PC-9 (cell line): ENCODE results near the gene SH3PXD2A. TPM values are rescaled to one million over a fixed set of nuclear protein-coding genes. Genes with fewer than 3 reads are reported as not detected.

Experiments used
- BruUV-seq: library from RNA; stranded (reverse); fragments of 400-500 nt; replicated peaks from 2 replicates; lab custom pipeline; 2021; lab: Mats Ljungman, UMichigan
- CTCF ChIA-PET: fragments of 300-600 bp; sonication (Branson Sonifier 250); formaldehyde crosslinking; loops from one replicate; lab custom pipeline; 2022; ENCODE audit warnings: antibody characterized with exemption; lab: Charles Lee
- POLR2A ChIA-PET: fragments of 300-600 bp; sonication (Branson Sonifier 250); formaldehyde crosslinking; loops from one replicate; lab custom pipeline; 2022; ENCODE audit warnings: antibody characterized with exemption; ENCODE audit not compliant: unreplicated experiment; lab: Charles Lee
- DNase-seq, 2 experiments: peaks; one replicate each; pipeline versions ENCODE4 v3.0.0 to v3.0.0-alpha.2; 2015 to 2022; ENCODE audit warnings: mixed read lengths in 1 of 2
- H2AFZ ChIP-seq: fragments of 200-600 bp; sonication (generic); 2 replicates; pipeline ENCODE4 v1.8.1; 2017; ENCODE audit warnings: antibody characterized with exemption
- H3F3A ChIP-seq: fragments of 200-600 bp; sonication (generic); 2 replicates; pipeline ENCODE4 v1.8.1; 2017; ENCODE audit warnings: antibody characterized with exemption, mild to moderate bottlenecking, low read depth; ENCODE audit not compliant: insufficient read depth
- H3K27ac ChIP-seq: fragments of 200-600 bp; sonication (generic); 2 replicates; pipeline ENCODE4 v1.6.1; 2016; ENCODE audit warnings: mixed run types
- H3K27me3 ChIP-seq: fragments of 200-600 bp; sonication (generic); 2 replicates; pipeline ENCODE4 v1.6.1; 2016; ENCODE audit warnings: low read depth, mixed run types; ENCODE audit not compliant: insufficient read depth
- H3K36me3 ChIP-seq: fragments of 200-600 bp; sonication (generic); 2 replicates; pipeline ENCODE4 v1.6.1; 2016; ENCODE audit warnings: low read depth, mixed run types
- H3K4me1 ChIP-seq: fragments of 200-600 bp; sonication (generic); replicated peaks from 2 replicates; pipeline ENCODE4 v1.6.1; 2016; ENCODE audit warnings: mixed run types; ENCODE audit not compliant: insufficient read depth
- H3K4me2 ChIP-seq: fragments of 200-600 bp; sonication (generic); 2 replicates; pipeline ENCODE4 v1.6.1; 2017; ENCODE audit warnings: mixed run types
- H3K4me3 ChIP-seq: fragments of 200-600 bp; sonication (generic); 2 replicates; pipeline ENCODE4 v1.6.1; 2016; ENCODE audit warnings: mixed run types
- H3K79me2 ChIP-seq: fragments of 200-600 bp; sonication (generic); 2 replicates; pipeline ENCODE4 v1.6.1; 2017; ENCODE audit warnings: low read depth, mixed run types
- H3K9me2 ChIP-seq: fragments of 200-600 bp; sonication (generic); 2 replicates; pipeline ENCODE4 v1.8.1; 2017; ENCODE audit warnings: mild to moderate bottlenecking; ENCODE audit not compliant: insufficient read depth
- H3K9me3 ChIP-seq: fragments of 200-600 bp; sonication (generic); 2 replicates; pipeline ENCODE4 v1.8.1; 2016; ENCODE audit warnings: low read depth; ENCODE audit not compliant: insufficient read depth
- H4K20me1 ChIP-seq: fragments of 200-600 bp; sonication (generic); 2 replicates; pipeline ENCODE4 v1.8.1; 2017; ENCODE audit not compliant: insufficient read depth
- CTCF ChIP-seq: fragments of 200-600 bp; sonication (generic); conservative IDR thresholded peaks from 2 replicates; pipeline ENCODE4 v1.6.1; 2017; ENCODE audit warnings: mixed run types, antibody characterized with exemption, mild to moderate bottlenecking, moderate library complexity
- EZH2 ChIP-seq: fragments of 200-600 bp; sonication (generic); IDR thresholded peaks from 2 replicates; pipeline ENCODE4 v1.8.0; 2017; ENCODE audit warnings: antibody characterized with exemption, low read depth
- intact Hi-C: fragments of 100-400 bp; cut with micrococcal nuclease; formaldehyde crosslinking; loops from one replicate; pipeline ENCODE4 v1.10.0; 2022; ENCODE audit not compliant: unreplicated experiment
- total RNA-seq: library from RNA; stranded (reverse); gene quantifications from 2 replicates; pipeline ENCODE4 v1.2.3, GENCODE V29; 2021

The SH3PXD2A gene
- total RNA-seq, 1 experiment from 2014 or later = 12.5 TPM

GRCh38 chr10:103752680-103753248, 102.6 kb downstream of the SH3PXD2A start:
- Histone ChIP-seq H3K4me1 (peaks cover 26% of the 10 kb centered on the region), H3K9me3 (peaks cover 7% of the 10 kb centered on the region), H3F3A (peaks cover 18% of the 10 kb centered on the region; the same call in 1 of the 2 replicates), H3K36me3 (peaks cover 5% of the 10 kb centered on the region), H3K4me2 (no peak overlapping the region), H3K4me3 (no peak overlapping the region), H2AFZ (no peak overlapping the region), H3K27me3 (no peaks in the 10 kb centered on the region), H3K27ac (no peak overlapping the region), H3K9me2 (no peaks in the 10 kb centered on the region), H4K20me1 (no peaks in the 10 kb centered on the region), H3K79me2 (no peaks in the 10 kb centered on the region)
- no peak for DNase-seq
- intact Hi-C loops = no loop called here
- CTCF ChIA-PET = no interaction called here
- TF ChIP-seq EZH2 (no peak), CTCF (peak; percentile 93)
- no TSS peak for BruUV-seq
- POLR2A ChIA-PET = no interaction called here

- H3K9me2 ChIP-seq = no peaks in the 10 kb centered on the region
- H3K4me1 ChIP-seq = peaks cover 26% of the 10 kb centered on the region
- CTCF ChIA-PET = no interaction called here
- H3K4me2 ChIP-seq = no peak overlapping the region
- peaks cover 7% of the 10 kb centered on the region for H3K9me3 ChIP-seq
- BruUV-seq = no TSS peak
- H3K27me3 ChIP-seq = no peaks in the 10 kb centered on the region
- H4K20me1 ChIP-seq = no peaks in the 10 kb centered on the region
- no peak overlapping the region for H2AFZ ChIP-seq
- peaks cover 13% of the 10 kb centered on the region; the same call in 1 of the 2 replicates for H3F3A ChIP-seq
- no peaks in the 10 kb centered on the region for H3K79me2 ChIP-seq
- H3K36me3 ChIP-seq = peaks cover 5% of the 10 kb centered on the region
- POLR2A ChIA-PET = no interaction called here
- DNase-seq = no peak
- intact Hi-C loops = no loop called here
- no peak overlapping the region for H3K4me3 ChIP-seq
- no peak for TF ChIP-seq EZH2
- TF ChIP-seq CTCF = no peak
- no peak overlapping the region for H3K27ac ChIP-seq
These were observed 103.6 kb downstream of the SH3PXD2A start for GRCh38 chr10:103751667-103752290.

DNA sequence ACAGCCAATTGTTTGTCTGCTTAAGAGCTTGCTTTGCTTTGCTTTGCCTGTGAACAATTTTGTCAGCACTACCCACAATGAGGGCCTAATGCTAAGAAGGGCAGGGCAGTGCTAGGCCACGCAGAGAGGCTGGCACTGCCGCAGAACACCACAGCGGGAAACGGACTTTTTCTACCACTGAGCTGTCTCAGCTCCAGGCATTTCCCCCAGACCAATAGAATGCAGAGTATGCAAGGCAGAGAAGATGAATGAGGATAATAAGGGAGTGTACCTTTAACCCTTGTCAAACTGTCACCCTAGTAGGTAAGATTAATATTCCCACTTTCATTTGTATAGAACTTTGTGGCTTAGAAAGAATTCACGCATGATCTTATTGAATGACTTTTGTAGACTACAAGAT, 104.5 kb downstream of the SH3PXD2A start:
- peaks cover 30% of the 10 kb centered on the region for H3K4me1 ChIP-seq
- H3F3A ChIP-seq = peaks cover 16% of the 10 kb centered on the region
- intact Hi-C loops = no loop called here
- TF ChIP-seq CTCF (no peak), EZH2 (no peak)
- H3K9me2 ChIP-seq = no peaks in the 10 kb centered on the region
- H4K20me1 ChIP-seq = no peaks in the 10 kb centered on the region
- peaks cover 5% of the 10 kb centered on the region for H3K36me3 ChIP-seq
- CTCF ChIA-PET = no interaction called here
- no peak overlapping the region for H2AFZ ChIP-seq
- H3K79me2 ChIP-seq = no peaks in the 10 kb centered on the region
- H3K4me3 ChIP-seq = no peak overlapping the region
- no peak for DNase-seq
- POLR2A ChIA-PET = no interaction called here
- no peak overlapping the region for H3K4me2 ChIP-seq
- no TSS peak for BruUV-seq
- H3K27me3 ChIP-seq = no peaks in the 10 kb centered on the region
- no peak overlapping the region for H3K27ac ChIP-seq
- H3K9me3 ChIP-seq = peaks cover 7% of the 10 kb centered on the region
